PC-9 (cell line): ENCODE data around the gene LRRC4C. TPM values are rescaled to one million over a fixed set of nuclear protein-coding genes. Genes with fewer than 3 reads are reported as not detected.

Experiments
- BruUV-seq: library from RNA; stranded (reverse); fragments of 400-500 nt; replicated peaks from 2 replicates; lab custom pipeline; 2021; lab: Mats Ljungman, UMichigan
- CTCF ChIA-PET: fragments of 300-600 bp; sonication (Branson Sonifier 250); formaldehyde crosslinking; loops from one replicate; lab custom pipeline; 2022; ENCODE audit warnings: antibody characterized with exemption; lab: Charles Lee
- POLR2A ChIA-PET: fragments of 300-600 bp; sonication (Branson Sonifier 250); formaldehyde crosslinking; loops from one replicate; lab custom pipeline; 2022; ENCODE audit warnings: antibody characterized with exemption; ENCODE audit not compliant: unreplicated experiment; lab: Charles Lee
- DNase-seq, 2 experiments: peaks; one replicate each; pipeline versions ENCODE4 v3.0.0 to v3.0.0-alpha.2; 2015 to 2022; ENCODE audit warnings: mixed read lengths in 1 of 2
- H2AFZ ChIP-seq: fragments of 200-600 bp; sonication (generic); 2 replicates; pipeline ENCODE4 v1.8.1; 2017; ENCODE audit warnings: antibody characterized with exemption
- H3F3A ChIP-seq: fragments of 200-600 bp; sonication (generic); 2 replicates; pipeline ENCODE4 v1.8.1; 2017; ENCODE audit warnings: antibody characterized with exemption, mild to moderate bottlenecking, low read depth; ENCODE audit not compliant: insufficient read depth
- H3K27ac ChIP-seq: fragments of 200-600 bp; sonication (generic); 2 replicates; pipeline ENCODE4 v1.6.1; 2016; ENCODE audit warnings: mixed run types
- H3K27me3 ChIP-seq: fragments of 200-600 bp; sonication (generic); 2 replicates; pipeline ENCODE4 v1.6.1; 2016; ENCODE audit warnings: low read depth, mixed run types; ENCODE audit not compliant: insufficient read depth
- H3K36me3 ChIP-seq: fragments of 200-600 bp; sonication (generic); 2 replicates; pipeline ENCODE4 v1.6.1; 2016; ENCODE audit warnings: low read depth, mixed run types
- H3K4me1 ChIP-seq: fragments of 200-600 bp; sonication (generic); replicated peaks from 2 replicates; pipeline ENCODE4 v1.6.1; 2016; ENCODE audit warnings: mixed run types; ENCODE audit not compliant: insufficient read depth
- H3K4me2 ChIP-seq: fragments of 200-600 bp; sonication (generic); 2 replicates; pipeline ENCODE4 v1.6.1; 2017; ENCODE audit warnings: mixed run types
- H3K4me3 ChIP-seq: fragments of 200-600 bp; sonication (generic); 2 replicates; pipeline ENCODE4 v1.6.1; 2016; ENCODE audit warnings: mixed run types
- H3K79me2 ChIP-seq: fragments of 200-600 bp; sonication (generic); 2 replicates; pipeline ENCODE4 v1.6.1; 2017; ENCODE audit warnings: low read depth, mixed run types
- H3K9me2 ChIP-seq: fragments of 200-600 bp; sonication (generic); 2 replicates; pipeline ENCODE4 v1.8.1; 2017; ENCODE audit warnings: mild to moderate bottlenecking; ENCODE audit not compliant: insufficient read depth
- H3K9me3 ChIP-seq: fragments of 200-600 bp; sonication (generic); 2 replicates; pipeline ENCODE4 v1.8.1; 2016; ENCODE audit warnings: low read depth; ENCODE audit not compliant: insufficient read depth
- H4K20me1 ChIP-seq: fragments of 200-600 bp; sonication (generic); 2 replicates; pipeline ENCODE4 v1.8.1; 2017; ENCODE audit not compliant: insufficient read depth
- EZH2 ChIP-seq: fragments of 200-600 bp; sonication (generic); IDR thresholded peaks from 2 replicates; pipeline ENCODE4 v1.8.0; 2017; ENCODE audit warnings: antibody characterized with exemption, low read depth
- intact Hi-C: fragments of 100-400 bp; cut with micrococcal nuclease; formaldehyde crosslinking; loops from one replicate; pipeline ENCODE4 v1.10.0; 2022; ENCODE audit not compliant: unreplicated experiment
- total RNA-seq: library from RNA; stranded (reverse); gene quantifications from 2 replicates; pipeline ENCODE4 v1.2.3, GENCODE V29; 2021
- TF ChIP-seq, protein P1 (sequence below): fragments of 200-600 bp; sonication (generic); conservative IDR thresholded peaks from 2 replicates; pipeline ENCODE4 v1.6.1; 2017; ENCODE audit warnings: mixed run types, antibody characterized with exemption, mild to moderate bottlenecking, moderate library complexity

Gene LRRC4C
- total RNA-seq, 1 experiment from 2014 or later: not detected

DNA sequence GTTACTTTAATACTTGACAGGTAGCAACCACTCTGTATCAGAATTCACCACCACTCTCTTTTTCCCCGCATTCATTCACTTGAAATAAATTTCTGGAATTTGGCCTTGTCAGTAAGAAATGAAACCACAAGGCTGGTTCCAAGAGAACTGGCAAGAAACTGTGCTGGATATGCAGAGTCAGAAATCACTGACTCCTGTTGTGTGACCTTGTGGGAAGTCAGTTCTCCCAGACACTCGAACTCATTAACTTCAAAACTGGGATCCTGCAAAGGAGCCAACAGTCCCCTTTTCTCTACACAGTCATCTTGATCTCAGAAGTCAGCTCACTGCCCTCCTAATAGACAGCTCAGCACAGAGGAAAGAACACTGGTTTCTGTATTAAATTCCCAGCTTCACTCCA is 142.7 kb downstream of the LRRC4C start:
- CTCF ChIA-PET: no interaction called here
- POLR2A ChIA-PET: no interaction called here

DNA sequence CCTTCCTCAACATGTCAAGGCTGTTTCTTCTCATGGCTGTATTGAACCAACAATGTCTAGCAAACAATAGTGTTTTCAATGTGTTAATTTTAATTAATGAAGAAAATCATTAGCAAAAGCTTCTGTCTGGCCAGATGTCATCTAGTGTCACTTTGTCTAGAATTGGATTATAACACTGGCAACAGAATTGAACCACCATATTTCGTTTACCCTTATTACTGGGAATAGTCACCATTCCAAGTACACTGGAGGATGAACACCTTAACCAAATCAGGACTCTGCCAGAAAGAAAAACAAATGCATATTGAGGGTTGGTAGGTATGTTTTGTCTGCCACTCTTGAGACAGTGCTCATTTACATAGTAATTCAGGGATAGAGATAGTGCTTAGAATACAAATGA is 146.2 kb downstream of the LRRC4C start:
- no peaks in the 10 kb centered on the region; the same call in 1 of the 2 replicates for H4K20me1 ChIP-seq
- BruUV-seq: no TSS peak
- CTCF ChIA-PET: no interaction called here

More for the DNA sequence above, 142.7 kb downstream of the LRRC4C start:
- no peaks in the 10 kb centered on the region for H3K4me1 ChIP-seq
- no TSS peak for BruUV-seq
- H3F3A ChIP-seq: no peaks in the 10 kb centered on the region
- TF ChIP-seq, protein P1, sequence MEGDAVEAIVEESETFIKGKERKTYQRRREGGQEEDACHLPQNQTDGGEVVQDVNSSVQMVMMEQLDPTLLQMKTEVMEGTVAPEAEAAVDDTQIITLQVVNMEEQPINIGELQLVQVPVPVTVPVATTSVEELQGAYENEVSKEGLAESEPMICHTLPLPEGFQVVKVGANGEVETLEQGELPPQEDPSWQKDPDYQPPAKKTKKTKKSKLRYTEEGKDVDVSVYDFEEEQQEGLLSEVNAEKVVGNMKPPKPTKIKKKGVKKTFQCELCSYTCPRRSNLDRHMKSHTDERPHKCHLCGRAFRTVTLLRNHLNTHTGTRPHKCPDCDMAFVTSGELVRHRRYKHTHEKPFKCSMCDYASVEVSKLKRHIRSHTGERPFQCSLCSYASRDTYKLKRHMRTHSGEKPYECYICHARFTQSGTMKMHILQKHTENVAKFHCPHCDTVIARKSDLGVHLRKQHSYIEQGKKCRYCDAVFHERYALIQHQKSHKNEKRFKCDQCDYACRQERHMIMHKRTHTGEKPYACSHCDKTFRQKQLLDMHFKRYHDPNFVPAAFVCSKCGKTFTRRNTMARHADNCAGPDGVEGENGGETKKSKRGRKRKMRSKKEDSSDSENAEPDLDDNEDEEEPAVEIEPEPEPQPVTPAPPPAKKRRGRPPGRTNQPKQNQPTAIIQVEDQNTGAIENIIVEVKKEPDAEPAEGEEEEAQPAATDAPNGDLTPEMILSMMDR: no peak
- no peak for TF ChIP-seq EZH2
- no peaks in the 10 kb centered on the region for H4K20me1 ChIP-seq
- H3K36me3 ChIP-seq: no peaks in the 10 kb centered on the region
- no peak overlapping the region for H3K4me2 ChIP-seq
- no peaks in the 10 kb centered on the region for H3K9me2 ChIP-seq
- no peaks in the 10 kb centered on the region for H3K27me3 ChIP-seq
- no peaks in the 10 kb centered on the region for H3K9me3 ChIP-seq
- H2AFZ ChIP-seq: no peak overlapping the region
- H3K27ac ChIP-seq: no peak overlapping the region
- intact Hi-C loops: no loop called here
- H3K4me3 ChIP-seq: no peak overlapping the region
- DNase-seq: no peak
- H3K79me2 ChIP-seq: no peaks in the 10 kb centered on the region

DNA sequence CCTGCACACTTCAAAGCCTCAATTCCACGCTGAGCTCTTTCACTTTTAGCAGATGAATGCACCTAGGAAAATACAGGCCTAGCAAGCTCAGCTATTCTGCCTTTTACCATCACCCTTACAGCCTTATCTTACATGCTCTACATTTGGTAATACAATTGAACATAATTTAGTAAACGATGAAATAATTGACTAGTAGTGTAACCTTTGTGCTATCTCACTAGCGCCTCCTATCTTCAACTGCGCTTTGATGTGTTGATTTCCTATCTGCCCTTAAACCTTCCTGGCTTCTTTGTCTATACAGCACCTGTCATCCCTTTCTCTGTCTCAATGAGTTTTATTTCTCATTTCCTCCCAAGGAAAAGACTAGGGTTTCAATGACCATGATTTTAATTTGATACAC is 149.7 kb downstream of the LRRC4C start:
- Histone ChIP-seq H3K9me3 (peaks cover 5% of the 10 kb centered on the region; the same call in 1 of the 2 replicates), H3K27ac (no peak overlapping the region), H2AFZ (no peak overlapping the region), H3K27me3 (no peaks in the 10 kb centered on the region), H3K4me3 (no peak overlapping the region), H3K4me1 (no peaks in the 10 kb centered on the region), H3K9me2 (no peaks in the 10 kb centered on the region), H3F3A (no peaks in the 10 kb centered on the region), H3K4me2 (no peak overlapping the region), H3K79me2 (no peaks in the 10 kb centered on the region), H4K20me1 (no peaks in the 10 kb centered on the region; the same call in 1 of the 2 replicates), H3K36me3 (no peaks in the 10 kb centered on the region)
- TF ChIP-seq, protein P1: 0 out of 2 replicates have a peak, but pooled peaks have one; percentile 34
- TF ChIP-seq EZH2: no peak
- no peak for DNase-seq
- intact Hi-C loops: no loop called here
- POLR2A ChIA-PET: no interaction called here
- CTCF ChIA-PET: no interaction called here
- no TSS peak for BruUV-seq

More for the DNA sequence above, 146.2 kb downstream of the LRRC4C start:
- H2AFZ ChIP-seq: no peak overlapping the region
- intact Hi-C loops: no loop called here
- no peaks in the 10 kb centered on the region for H3F3A ChIP-seq
- no peak for DNase-seq
- H3K27me3 ChIP-seq: no peaks in the 10 kb centered on the region
- POLR2A ChIA-PET: no interaction called here
- H3K9me2 ChIP-seq: no peaks in the 10 kb centered on the region
- no peak overlapping the region for H3K4me3 ChIP-seq
- no peaks in the 10 kb centered on the region for H3K4me1 ChIP-seq
- TF ChIP-seq, protein P1: no peak
- no peaks in the 10 kb centered on the region for H3K9me3 ChIP-seq
- no peak overlapping the region for H3K27ac ChIP-seq
- H3K36me3 ChIP-seq: no peaks in the 10 kb centered on the region
- no peaks in the 10 kb centered on the region for H3K79me2 ChIP-seq
- H3K4me2 ChIP-seq: no peak overlapping the region
